Astrocyte (in vitro differentiated cells and primary cell): ENCODE results near the gene USP47.

Experiments used
- CTCF ChIP-seq: IDR thresholded peaks from 2 replicates; pipeline ENCODE4 v1.5.1; 2011; ENCODE audit warnings: low read depth, mild to moderate bottlenecking, inconsistent platforms, low read length, moderate library complexity; ENCODE audit not compliant: insufficient read depth
- EZH2 ChIP-seq: IDR thresholded peaks from 2 replicates; pipeline ENCODE4 v1.6.1; 2012; ENCODE audit warnings: mild to moderate bottlenecking, low read length, inconsistent platforms; ENCODE audit not compliant: insufficient read depth

- TF ChIP-seq CTCF: no peak
- TF ChIP-seq EZH2: no peak
These were observed 2.1 kb upstream of the USP47 start for GRCh38 chr11:11839718-11840117.
